GM12874 (cell line): ENCODE data around the gene GCNT1.
A peak's percentile ranks its signal among the peaks of the same experiment; 100 is the strongest.

ENCODE experiments used
- CTCF ChIP-seq: IDR thresholded peaks from 2 replicates; pipeline ENCODE4 v1.5.1; 2011; ENCODE audit warnings: low read depth, mild to moderate bottlenecking, control low read depth, low read length, moderate library complexity; ENCODE audit not compliant: insufficient read depth

GCNT1 gene

GRCh38 chr9:76458903-76459693, at the start of gene GCNT1:
GCNT1 (plus strand) TSS chr9:76459182; CDS start chr9:76502382, 43,200 bp downstream.
- peak; percentile 59 for TF ChIP-seq CTCF

DNA sequence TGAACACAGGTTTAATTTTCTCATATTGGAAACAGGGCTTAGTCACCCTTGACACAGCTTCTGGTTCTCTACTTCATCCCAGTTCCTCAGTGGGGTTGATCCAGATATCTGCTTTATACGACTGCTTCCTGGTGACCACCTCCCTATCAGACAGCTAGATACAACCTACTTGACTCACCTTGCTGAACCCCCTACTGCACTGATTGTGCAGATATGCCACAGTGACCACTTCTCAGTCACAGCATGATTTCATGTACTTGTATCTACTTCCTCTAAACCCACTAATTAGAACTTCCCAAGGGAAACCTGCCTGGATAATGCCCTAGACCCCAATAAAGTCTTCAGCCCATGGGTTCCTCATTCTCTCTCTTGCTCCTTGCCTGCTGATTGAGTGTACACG, 46.3 kb upstream of the GCNT1 start:
- TF ChIP-seq CTCF, result no peak

DNA sequence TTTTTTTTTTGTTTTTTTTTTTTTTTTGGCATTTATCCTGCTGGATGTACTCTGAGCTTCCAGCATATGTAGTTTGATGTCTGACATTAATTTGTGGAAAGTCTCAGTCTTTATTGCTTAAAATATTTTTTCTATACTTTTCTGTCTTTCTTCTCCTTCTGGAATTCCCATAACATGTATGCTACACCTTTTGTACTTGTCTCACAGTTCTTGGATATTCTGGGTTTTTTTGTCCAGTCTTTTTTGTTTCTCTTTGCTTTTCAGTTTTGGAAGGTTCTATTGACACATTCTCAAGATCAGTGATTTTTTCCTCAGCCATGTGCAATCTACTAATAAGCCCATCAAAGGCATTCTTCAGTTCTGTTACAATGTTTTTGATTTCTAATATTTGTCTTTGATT, 45.3 kb upstream of the GCNT1 start:
- TF ChIP-seq CTCF, result no peak

DNA sequence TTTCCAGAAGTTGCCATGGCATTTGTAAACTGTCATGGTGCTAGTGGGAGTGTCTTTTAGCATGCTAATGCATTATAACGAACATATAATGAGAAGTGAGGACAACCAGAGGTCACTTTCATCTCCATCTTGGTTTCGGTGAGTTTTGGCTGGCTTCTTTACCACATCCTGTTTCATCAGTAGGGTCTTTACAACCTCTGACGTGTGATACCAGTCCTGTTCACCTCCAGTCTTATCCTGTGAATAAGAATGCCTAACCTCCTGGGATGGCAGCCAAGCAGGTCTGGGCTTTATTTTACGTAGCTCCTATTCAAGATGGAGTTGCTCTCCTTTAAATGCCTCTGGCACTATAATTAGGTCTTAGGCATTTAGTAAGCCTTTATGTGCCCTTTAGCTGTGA, 44.3 kb upstream of the GCNT1 start:
- TF ChIP-seq CTCF, result no peak

DNA sequence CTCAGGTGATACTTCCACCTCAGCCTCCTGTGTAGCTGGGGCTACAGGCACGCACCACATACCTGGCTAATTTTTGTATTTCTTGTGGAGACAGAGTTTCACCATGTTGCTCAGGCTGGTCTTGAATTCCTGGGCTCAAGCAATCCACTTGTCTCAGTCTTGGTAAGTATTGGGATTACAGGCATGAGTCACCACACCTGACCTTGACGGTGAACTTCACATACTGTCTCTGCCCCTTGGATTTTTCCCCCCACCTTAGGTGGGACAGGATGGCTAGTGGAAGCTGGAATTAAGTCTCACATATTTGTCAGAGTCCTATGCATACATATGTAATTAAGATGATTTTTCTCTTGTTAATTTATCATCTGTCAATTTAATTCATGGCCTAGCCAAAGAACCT, 43.8 kb upstream of the GCNT1 start:
- no peak for TF ChIP-seq CTCF

DNA sequence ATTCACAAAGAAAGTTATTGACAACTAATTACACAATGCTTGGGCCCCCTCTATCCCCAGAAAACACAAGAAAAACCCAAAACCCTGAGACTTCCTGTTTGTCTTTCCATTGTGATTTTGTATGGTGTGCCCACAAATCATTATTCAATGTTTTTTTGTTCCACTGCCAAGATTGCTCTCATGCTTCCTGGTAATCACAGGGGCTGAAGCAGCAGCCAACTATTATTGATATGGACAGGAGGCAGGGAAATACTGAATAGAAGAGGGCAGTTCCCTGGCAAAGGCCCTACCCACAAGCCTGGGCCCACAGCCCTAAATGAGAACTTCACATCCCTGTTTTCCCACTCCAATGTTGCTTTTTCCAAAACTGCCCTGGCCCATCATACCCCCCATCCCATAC, 43.3 kb upstream of the GCNT1 start:
- TF ChIP-seq CTCF, result no peak

GRCh38 chr9:76417394-76417793, 41.6 kb upstream of the GCNT1 start:
- no peak for TF ChIP-seq CTCF
